B cell (primary cell): Measurements from ENCODE around the gene PPAN. TPM values are rescaled to one million over a fixed set of nuclear protein-coding genes. Genes with fewer than 3 reads are reported as not detected.

Experiments
- ATAC-seq: fragments of 200-7000 bp; cut with Tn5 transposase; one replicate; pipeline ENCODE4 v1.10.0; 2021; ENCODE audit warnings: low read depth, mild to moderate bottlenecking, moderate number of reproducible peaks, moderate library complexity
- CTCF ChIA-PET: fragments of 350-600 bp; sonication (Branson Sonifier 250); formaldehyde crosslinking; loops from one replicate; lab custom pipeline; 2021; ENCODE audit warnings: antibody characterized with exemption, inconsistent platforms; lab: Charles Lee
- POLR2A ChIA-PET: fragments of 350-600 bp; sonication (Branson Sonifier 250); formaldehyde crosslinking; loops from one replicate; lab custom pipeline; 2021; ENCODE audit warnings: antibody characterized with exemption; lab: Charles Lee
- DNase-seq: peaks from one replicate; pipeline ENCODE4 v3.0.0; 2013
- H2AFZ ChIP-seq: 2 replicates; pipeline ENCODE4 v1.6.1; 2012; ENCODE audit warnings: mild to moderate bottlenecking, low read depth, low read length; ENCODE audit not compliant: insufficient read depth, poor library complexity, severe bottlenecking
- H3K27ac ChIP-seq, 2 donors: 1 replicate in 1 of 2; 2 replicates in 1 of 2; pipeline ENCODE4 v1.5.1; 2012 to 2013; ENCODE audit warnings: low read length in 2 of 2, mild to moderate bottlenecking in 2 of 2, moderate library complexity in 1 of 2
- H3K27me3 ChIP-seq, 4 experiments: fragments of 200-600 bp in 1 of 4; sonication (generic) in 1 of 4; replicated peaks in 1 of 4; 1 replicate in 2 of 4; 2 replicates in 2 of 4; pipeline versions ENCODE4 v1.6.1 to v1.7.0; 2013 to 2016; ENCODE audit warnings: low read length in 3 of 4, mild to moderate bottlenecking in 2 of 4, mixed read lengths in 1 of 4, moderate library complexity in 1 of 4; ENCODE audit not compliant: insufficient read depth in 4 of 4, control insufficient read depth in 3 of 4; ENCODE audit errors: control extremely low read depth in 1 of 4
- H3K36me3 ChIP-seq, 2 experiments: replicated peaks in 1 of 2; 1 replicate in 1 of 2; 2 replicates in 1 of 2; pipeline versions ENCODE4 v1.6.1 to v1.7.1; 2013; ENCODE audit warnings: low read length in 1 of 2; ENCODE audit not compliant: insufficient read depth in 2 of 2, control insufficient read depth in 1 of 2; ENCODE audit errors: control extremely low read depth in 1 of 2, extremely low read depth in 1 of 2
- H3K4me1 ChIP-seq, 2 donors: fragments of 200-600 bp in 1 of 2; sonication (generic) in 1 of 2; 1 replicate in 1 of 2; 2 replicates in 1 of 2; pipeline versions ENCODE4 v1.5.1 to v1.6.1; 2013 to 2017; ENCODE audit warnings: low read length in 2 of 2; ENCODE audit not compliant: control insufficient read depth in 2 of 2, insufficient read depth in 2 of 2
- H3K4me2 ChIP-seq: replicated peaks from 2 replicates; pipeline ENCODE3; 2012; ENCODE audit warnings: mild to moderate bottlenecking, low read depth, low read length; ENCODE audit not compliant: poor library complexity, severe bottlenecking
- H3K4me3 ChIP-seq, 5 experiments: fragments of 200-600 bp in 1 of 5; sonication (generic) in 1 of 5; 1 replicate in 3 of 5; 2 replicates in 2 of 5; pipeline versions ENCODE4 v1.5.1 to v1.7.0; 2011 to 2016; ENCODE audit warnings: low read length in 4 of 5, mild to moderate bottlenecking in 4 of 5, low read depth in 2 of 5, control low read depth in 1 of 5, moderate library complexity in 1 of 5; ENCODE audit not compliant: insufficient read depth in 1 of 5; ENCODE audit errors: control extremely low read depth in 1 of 5, extremely low read depth in 1 of 5
- H3K79me2 ChIP-seq: fragments of 200-600 bp; sonication (generic); one replicate; pipeline ENCODE4 v1.6.0; 2016; ENCODE audit warnings: low read length; ENCODE audit not compliant: control insufficient read depth, insufficient read depth
- H3K9ac ChIP-seq: fragments of 200-600 bp; sonication (generic); 2 replicates; pipeline ENCODE4 v1.6.1; 2017; ENCODE audit warnings: mild to moderate bottlenecking, low read length, moderate library complexity
- H3K9me3 ChIP-seq, 3 donors: one replicate each; pipeline versions ENCODE4 v1.6.1 to v1.7.1; 2013; ENCODE audit warnings: low read length in 2 of 3; ENCODE audit not compliant: control insufficient read depth in 2 of 3, insufficient read depth in 1 of 3; ENCODE audit errors: control extremely low read depth in 1 of 3
- H4K20me1 ChIP-seq: 2 replicates; pipeline ENCODE4 v1.6.0; 2012; ENCODE audit warnings: mild to moderate bottlenecking, low read length; ENCODE audit not compliant: insufficient read depth, control insufficient read depth, poor library complexity, severe bottlenecking
- H3K27ac Mint-ChIP-seq: one replicate; pipeline ENCODE4 v1.8.0; 2021; ENCODE audit warnings: mixed read lengths
- H3K27me3 Mint-ChIP-seq: one replicate; pipeline ENCODE4 v1.8.0; 2021; ENCODE audit warnings: mixed read lengths
- H3K4me1 Mint-ChIP-seq: one replicate; pipeline ENCODE4 v1.8.0; 2021; ENCODE audit warnings: mixed read lengths
- H3K4me3 Mint-ChIP-seq: one replicate; pipeline ENCODE4 v1.8.0; 2021; ENCODE audit warnings: mixed read lengths
- H3K9me3 Mint-ChIP-seq: one replicate; pipeline ENCODE4 v1.8.0; 2022; ENCODE audit warnings: mixed read lengths; ENCODE audit not compliant: insufficient read depth
- EZH2 ChIP-seq: IDR thresholded peaks from 2 replicates; pipeline ENCODE4 v1.6.1; 2012; ENCODE audit warnings: borderline replicate concordance, low read depth, mild to moderate bottlenecking, moderate library complexity, low read length; ENCODE audit not compliant: insufficient read depth, poor library complexity, severe bottlenecking
- WGBS: methylation state at CpG from one replicate; pipeline ENCODE4 v1.1.5; 2013; ENCODE audit warnings: missing lambda C conversion rate; ENCODE audit not compliant: insufficient coverage; 5-methylcytosine and 5-hydroxymethylcytosine counted together
- intact Hi-C: fragments of 100-400 bp; cut with micrococcal nuclease; formaldehyde crosslinking; loops from one replicate; pipeline ENCODE4 v1.10.0; 2022
- polyA plus RNA-seq: library from polyadenylated mRNA; depleted of rRNA; stranded (reverse); fragments of >200 nt; gene quantifications from 2 replicates; pipeline ENCODE4 v1.2.3, GENCODE V29; 2012
- total RNA-seq, 2 donors: library from RNA; stranded (reverse); fragments of 120-200 nt in 1 of 2; gene quantifications; 1 replicate in 1 of 2; 2 replicates in 1 of 2; pipeline versions ENCODE4 v1.2.3 to v1.2.4, GENCODE V29; 2013 to 2022
- TF ChIP-seq, protein P1 (sequence below): fragments of 200-600 bp; IDR thresholded peaks from one replicate; pipeline ENCODE4 v1.8.0; 2022; ENCODE audit warnings: antibody characterized with exemption, mild to moderate bottlenecking

PPAN gene
- total and polyA plus RNA-seq, 2 donors (not counting 1 experiment from before 2014, with no cell fraction given) = 42.2 to 88.0 TPM

DNA sequence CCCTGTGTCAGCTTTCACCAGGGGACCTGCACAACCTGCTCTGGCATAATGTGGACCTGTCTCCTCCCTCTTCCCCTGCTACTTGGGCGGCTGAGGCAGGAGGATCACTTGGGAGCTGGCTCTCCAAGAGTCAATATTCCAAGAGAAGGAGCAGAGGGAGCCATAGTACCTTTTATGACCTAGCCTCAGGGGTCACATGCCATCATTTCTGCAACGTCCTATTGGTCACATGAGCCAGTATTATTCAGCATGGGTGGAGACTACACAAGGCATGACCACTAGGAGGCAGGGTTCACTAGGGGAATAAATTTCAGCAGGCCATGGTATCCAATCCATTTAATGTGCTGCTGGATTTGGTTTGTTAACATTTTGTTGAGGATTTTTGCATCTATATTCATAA, 32.0 kb upstream of the PPAN start:
- H3K4me3 ChIP-seq = no peak overlapping the region
- no peaks in the 10 kb centered on the region for H3K36me3 ChIP-seq
- H3K27me3 ChIP-seq = no peaks in the 10 kb centered on the region
- no peak overlapping the region for H3K9ac ChIP-seq
- no peaks in the 10 kb centered on the region for H3K4me1 ChIP-seq
- Mint-ChIP-seq H3K4me3 (no peak overlapping the region), H3K4me1 (no peaks in the 10 kb centered on the region), H3K27ac (no peak overlapping the region), H3K9me3 (no peaks in the 10 kb centered on the region), H3K27me3 (peaks cover 10% of the 10 kb centered on the region)
- no peak overlapping the region for H3K27ac ChIP-seq
- DNase-seq = peak; percentile 63
- no peak overlapping the region for H3K4me2 ChIP-seq
- H2AFZ ChIP-seq = no peak overlapping the region
- intact Hi-C loops = loop anchor here (1.0 kb wide), 1 partner anchor 39 kb away; no protein-coding TSS in a partner anchor
- H4K20me1 ChIP-seq = no peaks in the 10 kb centered on the region
- ChIA-PET CTCF (interaction anchor here (0.8 kb wide), 1 partner anchor 314 kb away, joined by 3 read pairs; no protein-coding TSS in a partner anchor), POLR2A (no interaction called here)
- H3K79me2 ChIP-seq = no peaks in the 10 kb centered on the region
- ATAC-seq = peak; percentile 17
- no peak for TF ChIP-seq EZH2
- TF ChIP-seq, protein P1, sequence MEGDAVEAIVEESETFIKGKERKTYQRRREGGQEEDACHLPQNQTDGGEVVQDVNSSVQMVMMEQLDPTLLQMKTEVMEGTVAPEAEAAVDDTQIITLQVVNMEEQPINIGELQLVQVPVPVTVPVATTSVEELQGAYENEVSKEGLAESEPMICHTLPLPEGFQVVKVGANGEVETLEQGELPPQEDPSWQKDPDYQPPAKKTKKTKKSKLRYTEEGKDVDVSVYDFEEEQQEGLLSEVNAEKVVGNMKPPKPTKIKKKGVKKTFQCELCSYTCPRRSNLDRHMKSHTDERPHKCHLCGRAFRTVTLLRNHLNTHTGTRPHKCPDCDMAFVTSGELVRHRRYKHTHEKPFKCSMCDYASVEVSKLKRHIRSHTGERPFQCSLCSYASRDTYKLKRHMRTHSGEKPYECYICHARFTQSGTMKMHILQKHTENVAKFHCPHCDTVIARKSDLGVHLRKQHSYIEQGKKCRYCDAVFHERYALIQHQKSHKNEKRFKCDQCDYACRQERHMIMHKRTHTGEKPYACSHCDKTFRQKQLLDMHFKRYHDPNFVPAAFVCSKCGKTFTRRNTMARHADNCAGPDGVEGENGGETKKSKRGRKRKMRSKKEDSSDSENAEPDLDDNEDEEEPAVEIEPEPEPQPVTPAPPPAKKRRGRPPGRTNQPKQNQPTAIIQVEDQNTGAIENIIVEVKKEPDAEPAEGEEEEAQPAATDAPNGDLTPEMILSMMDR = peak; percentile 23
- H3K9me3 ChIP-seq = peaks cover 3 to 25% (median 8%) of the 10 kb centered on the region in 3 donors
- WGBS = 75% methylated on average over 2 of the region's 2 CpGs

DNA sequence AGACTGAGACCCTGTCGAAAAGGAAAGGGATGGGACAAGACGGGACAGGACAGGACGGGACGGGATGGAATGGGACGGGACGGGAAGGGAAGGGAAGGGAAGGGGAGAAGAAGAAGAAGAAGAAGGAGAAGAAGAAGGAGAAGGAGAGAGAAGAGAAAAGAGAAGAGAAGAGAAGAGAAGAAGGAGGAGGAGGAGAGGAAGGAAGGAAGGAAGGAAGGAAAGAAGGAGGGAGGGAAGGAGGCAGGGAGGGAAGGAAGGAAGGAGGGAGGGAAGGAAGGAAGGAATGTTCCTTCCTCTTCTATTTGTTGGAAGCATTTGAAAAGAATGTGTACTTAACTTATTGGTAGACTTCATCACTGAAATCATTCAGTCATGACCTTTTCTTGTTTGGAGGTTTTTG, 29.6 kb upstream of the PPAN start:
- Histone ChIP-seq H3K79me2 (no peaks in the 10 kb centered on the region), H2AFZ (no peak overlapping the region), H3K27me3 (no peaks in the 10 kb centered on the region), H3K9ac (no peak overlapping the region), H3K4me3 (no peak overlapping the region), H3K4me1 (no peaks in the 10 kb centered on the region), H3K27ac (no peak overlapping the region), H3K9me3 (peaks cover 3 to 22% (median 8%) of the 10 kb centered on the region in 3 donors), H3K4me2 (no peak overlapping the region), H4K20me1 (no peaks in the 10 kb centered on the region), H3K36me3 (no peaks in the 10 kb centered on the region)
- no peak overlapping the region for H3K27ac Mint-ChIP-seq
- no peaks in the 10 kb centered on the region for H3K9me3 Mint-ChIP-seq
- no peaks in the 10 kb centered on the region for H3K4me1 Mint-ChIP-seq
- 85% methylated on average over 6 of the region's 6 CpGs for WGBS
- DNase-seq (no peak), ATAC-seq (no peak)
- peaks cover 3% of the 10 kb centered on the region for H3K27me3 Mint-ChIP-seq
- CTCF ChIA-PET = interaction anchor here (0.8 kb wide), 1 partner anchor 173 kb away, joined by 5 read pairs; no protein-coding TSS in a partner anchor
- TF ChIP-seq, protein P1 = no peak
- TF ChIP-seq EZH2 = no peak
- POLR2A ChIA-PET = interaction anchor here (0.6 kb wide), 1 partner anchor 30 kb away, joined by 4 read pairs; no protein-coding TSS in a partner anchor
- H3K4me3 Mint-ChIP-seq = no peak overlapping the region
- intact Hi-C loops = no loop called here
